Measurements from ENCODE around the gene CNPY2.

The CNPY2 gene

DNA sequence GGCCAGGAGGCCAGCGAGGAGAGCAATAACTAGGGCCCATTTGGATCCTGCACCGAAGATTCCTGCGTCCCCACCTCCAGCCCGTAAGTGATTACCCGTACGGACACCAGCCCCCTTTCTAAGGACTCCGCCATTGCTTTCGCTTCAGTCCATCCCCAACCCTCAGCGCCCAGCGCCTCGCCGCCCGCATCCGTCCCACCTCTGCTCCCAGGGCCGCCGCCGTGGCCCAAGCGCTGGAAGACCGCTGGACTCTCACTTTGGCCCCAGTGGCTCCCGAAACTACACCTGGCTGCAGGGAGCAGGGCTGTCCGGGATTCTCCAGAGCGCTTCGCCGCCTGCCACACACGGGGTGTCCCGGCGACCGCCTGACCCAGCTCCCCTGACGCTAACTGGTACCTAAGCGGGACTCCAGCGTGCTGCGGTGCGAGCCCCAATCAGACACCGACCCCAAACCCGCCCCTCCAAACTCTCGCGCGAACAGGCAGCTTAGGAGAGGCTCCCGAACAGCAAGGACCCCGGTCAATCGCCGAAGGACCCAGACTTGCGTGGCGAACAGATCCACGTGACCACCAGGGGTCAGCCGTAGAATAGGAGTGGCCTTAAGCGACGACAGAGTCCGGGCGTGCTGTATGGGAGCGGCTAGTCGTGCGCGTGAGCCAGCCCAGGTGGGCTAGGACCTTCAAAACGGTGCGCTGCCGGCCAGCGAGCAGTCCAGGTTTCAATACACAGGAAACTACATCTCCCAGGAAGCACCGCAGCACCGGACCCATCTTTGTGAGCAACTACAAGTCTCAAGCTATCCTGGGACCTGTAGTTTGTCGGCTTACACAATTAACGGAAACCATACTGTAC lies at the start of gene CNPY2:
Gene CNPY2, minus strand, starts transcription at position 367 of the 852 bp plus-strand sequence. CDS start 771 bp downstream, outside the sequence.
- DNase-seq (ENCODE audit: low read depth), result peak; percentile 99
- TF ChIP-seq, protein P1, sequence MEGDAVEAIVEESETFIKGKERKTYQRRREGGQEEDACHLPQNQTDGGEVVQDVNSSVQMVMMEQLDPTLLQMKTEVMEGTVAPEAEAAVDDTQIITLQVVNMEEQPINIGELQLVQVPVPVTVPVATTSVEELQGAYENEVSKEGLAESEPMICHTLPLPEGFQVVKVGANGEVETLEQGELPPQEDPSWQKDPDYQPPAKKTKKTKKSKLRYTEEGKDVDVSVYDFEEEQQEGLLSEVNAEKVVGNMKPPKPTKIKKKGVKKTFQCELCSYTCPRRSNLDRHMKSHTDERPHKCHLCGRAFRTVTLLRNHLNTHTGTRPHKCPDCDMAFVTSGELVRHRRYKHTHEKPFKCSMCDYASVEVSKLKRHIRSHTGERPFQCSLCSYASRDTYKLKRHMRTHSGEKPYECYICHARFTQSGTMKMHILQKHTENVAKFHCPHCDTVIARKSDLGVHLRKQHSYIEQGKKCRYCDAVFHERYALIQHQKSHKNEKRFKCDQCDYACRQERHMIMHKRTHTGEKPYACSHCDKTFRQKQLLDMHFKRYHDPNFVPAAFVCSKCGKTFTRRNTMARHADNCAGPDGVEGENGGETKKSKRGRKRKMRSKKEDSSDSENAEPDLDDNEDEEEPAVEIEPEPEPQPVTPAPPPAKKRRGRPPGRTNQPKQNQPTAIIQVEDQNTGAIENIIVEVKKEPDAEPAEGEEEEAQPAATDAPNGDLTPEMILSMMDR (conservative IDR thresholded peaks at IDR 0.05; ENCODE audit: low read depth, low read length), result no peak
- H3K4me3 ChIP-seq (ENCODE audit: low read depth, low read length), result peak within 1 kb of the TSS; percentile 97

GRCh38 chr12:56362130-56363059 lies 46.6 kb upstream of the CNPY2 start, which contains the start of gene APOF:
Gene APOF (minus strand): TSS chr12:56362857. CDS start chr12:56362745, 112 bp downstream.
- no peak within 1 kb of the TSS for H3K4me3 ChIP-seq (ENCODE audit: low read depth, low read length)
- TF ChIP-seq, protein P1 (conservative IDR thresholded peaks at IDR 0.05; ENCODE audit: low read depth, low read length), result no peak

GRCh38 chr12:56361487-56362129 lies 45.8 kb upstream of the CNPY2 start:
- H3K4me3 ChIP-seq (ENCODE audit: low read depth, low read length), result no peak overlapping the region
- no peak for DNase-seq (ENCODE audit: low read depth)
- TF ChIP-seq, protein P1 (conservative IDR thresholded peaks at IDR 0.05; ENCODE audit: low read depth, low read length), result no peak

More at GRCh38 chr12:56362130-56363059, 46.6 kb upstream of the CNPY2 start, which contains the start of gene APOF:
- no peak for DNase-seq (ENCODE audit: low read depth)

- H3K4me3 ChIP-seq (ENCODE audit: low read depth, low read length), result peak within 1 kb of the TSS; percentile 99
- TF ChIP-seq, protein P1 (conservative IDR thresholded peaks at IDR 0.05; ENCODE audit: low read depth, low read length), result no peak
- DNase-seq (ENCODE audit: low read depth), result peak; percentile 100
These were observed 44.3 kb upstream of the CNPY2 start, which contains the start of gene STAT2 for GRCh38 chr12:56359851-56360767. Gene STAT2 (minus strand): TSS chr12:56360107. CDS start chr12:56356571, 3,536 bp downstream.

GRCh38 chr12:56358836-56359532 lies 43.2 kb upstream of the CNPY2 start:
- H3K4me3 ChIP-seq (ENCODE audit: low read depth, low read length), result peak overlapping the region; percentile 99
- peak; percentile 92 for DNase-seq (ENCODE audit: low read depth)
- TF ChIP-seq, protein P1 (conservative IDR thresholded peaks at IDR 0.05; ENCODE audit: low read depth, low read length), result no peak
